IMR-90 (cell line): ENCODE measurements around the gene ACACA. TPM values are rescaled to one million over a fixed set of nuclear protein-coding genes. Genes with fewer than 3 reads are reported as not detected.
A peak's percentile ranks its signal among the peaks of the same experiment; 100 is the strongest.

Experiments
- ATAC-seq: fragments of 200-7000 bp; cut with Tn5 transposase; 2 replicates; pipeline ENCODE4 v1.9.1; 2020; ENCODE audit warnings: low read depth, mild to moderate bottlenecking, moderate library complexity
- BruUV-seq: library from RNA; stranded (reverse); fragments of 400-500 nt; replicated peaks from 2 replicates; lab custom pipeline; 2021; lab: Mats Ljungman, UMichigan
- CTCF ChIA-PET: fragments of 300-600 bp; formaldehyde crosslinking; extraction: SDS; loops from one replicate; lab custom pipeline; 2021; ENCODE audit warnings: antibody characterized with exemption; lab: Yijun Ruan, JAX
- POLR2A ChIA-PET: fragments of 300-600 bp; sonication (Branson Sonifier 250); formaldehyde crosslinking; loops from one replicate; lab custom pipeline; 2022; ENCODE audit warnings: antibody characterized with exemption; ENCODE audit not compliant: unreplicated experiment; lab: Charles Lee
- DNase-seq: peaks from one replicate; pipeline ENCODE4 v3.0.0; 2013
- H2AFZ ChIP-seq: replicated peaks from 2 replicates; pipeline ENCODE3; 2013; ENCODE audit warnings: low read length, mild to moderate bottlenecking; ENCODE audit not compliant: poor library complexity
- H2AK5ac ChIP-seq: 2 replicates; pipeline ENCODE4 v1.6.1; 2013; ENCODE audit warnings: low read depth, low read length, inconsistent platforms
- H2AK9ac ChIP-seq: replicated peaks from 2 replicates; pipeline ENCODE3; 2013; ENCODE audit warnings: mild to moderate bottlenecking, low read depth, low read length, moderate library complexity; ENCODE audit not compliant: poor library complexity
- H2BK120ac ChIP-seq: 2 replicates; pipeline ENCODE4 v1.6.1; 2013; ENCODE audit warnings: low read depth, low read length, inconsistent platforms
- H2BK15ac ChIP-seq: 3 replicates; pipeline ENCODE4 v1.6.1; 2013; ENCODE audit warnings: low read depth, low read length, inconsistent platforms
- H2BK20ac ChIP-seq: 2 replicates; pipeline ENCODE4 v1.6.1; 2013; ENCODE audit warnings: low read depth, mild to moderate bottlenecking, inconsistent platforms, low read length, moderate library complexity
- H2BK5ac ChIP-seq: 2 replicates; pipeline ENCODE4 v1.6.1; 2013; ENCODE audit warnings: mild to moderate bottlenecking, low read depth, low read length, inconsistent platforms; ENCODE audit not compliant: poor library complexity, severe bottlenecking
- H3K14ac ChIP-seq: replicated peaks from 2 replicates; pipeline ENCODE4 v1.6.1; 2013; ENCODE audit warnings: low read depth, low read length, inconsistent platforms
- H3K18ac ChIP-seq: 2 replicates; pipeline ENCODE4 v1.6.1; 2013; ENCODE audit warnings: low read depth, low read length, control low read depth
- H3K23ac ChIP-seq: 2 replicates; pipeline ENCODE4 v1.6.1; 2013; ENCODE audit warnings: low read depth, low read length, inconsistent platforms
- H3K27ac ChIP-seq: 2 replicates; pipeline ENCODE4 v1.5.1; 2013; ENCODE audit warnings: mild to moderate bottlenecking, control low read depth, low read length; ENCODE audit not compliant: insufficient read depth
- H3K27me3 ChIP-seq: 2 replicates; pipeline ENCODE4 v1.6.1; 2013; ENCODE audit warnings: low read length; ENCODE audit not compliant: control insufficient read depth, insufficient read depth
- H3K36me3 ChIP-seq: 2 replicates; pipeline ENCODE4 v1.6.1; 2013; ENCODE audit warnings: low read length, mixed read lengths; ENCODE audit not compliant: control insufficient read depth, insufficient read depth
- H3K4ac ChIP-seq: 2 replicates; pipeline ENCODE4 v1.6.1; 2013; ENCODE audit warnings: low read depth, low read length, inconsistent platforms
- H3K4me1 ChIP-seq: 2 replicates; pipeline ENCODE4 v1.6.1; 2013; ENCODE audit warnings: low read length, mixed read lengths; ENCODE audit not compliant: control insufficient read depth, insufficient read depth
- H3K4me2 ChIP-seq: 2 replicates; pipeline ENCODE4 v1.6.1; 2013; ENCODE audit warnings: low read depth, mild to moderate bottlenecking, control low read depth, low read length, moderate library complexity
- H3K4me3 ChIP-seq: 2 replicates; pipeline ENCODE4 v1.5.1; 2013; ENCODE audit warnings: low read depth, mild to moderate bottlenecking, control low read depth, low read length, moderate library complexity; ENCODE audit not compliant: insufficient read depth
- H3K56ac ChIP-seq: 2 replicates; pipeline ENCODE4 v1.6.1; 2013; ENCODE audit warnings: low read length, inconsistent platforms; ENCODE audit not compliant: insufficient read depth; ENCODE audit errors: extremely low read depth
- H3K79me1 ChIP-seq, 2 experiments: 2 replicates each; pipeline ENCODE4 v1.6.1; 2013; ENCODE audit warnings: low read length in 2 of 2, inconsistent platforms in 1 of 2, low read depth in 1 of 2
- H3K9ac ChIP-seq: 2 replicates; pipeline ENCODE4 v1.6.1; 2013; ENCODE audit warnings: low read depth, low read length, control low read depth
- H3K9me1 ChIP-seq: 2 replicates; pipeline ENCODE4 v1.6.1; 2013; ENCODE audit warnings: low read length, inconsistent platforms; ENCODE audit not compliant: insufficient read depth
- H3K9me3 ChIP-seq: 2 replicates; pipeline ENCODE4 v1.6.1; 2013; ENCODE audit warnings: low read length; ENCODE audit not compliant: control insufficient read depth, insufficient read depth
- H4K20me1 ChIP-seq: 2 replicates; pipeline ENCODE4 v1.6.1; 2013; ENCODE audit warnings: low read length, inconsistent platforms; ENCODE audit not compliant: insufficient read depth
- H4K5ac ChIP-seq: 2 replicates; pipeline ENCODE4 v1.6.1; 2013; ENCODE audit warnings: mild to moderate bottlenecking, low read depth, low read length, control low read depth
- H4K8ac ChIP-seq, 2 experiments: 2 replicates each; pipeline ENCODE4 v1.6.1; 2013; ENCODE audit warnings: low read depth in 2 of 2, low read length in 2 of 2, control low read depth in 1 of 2, inconsistent platforms in 1 of 2
- H4K91ac ChIP-seq: 2 replicates; pipeline ENCODE4 v1.6.1; 2013; ENCODE audit warnings: low read depth, low read length, inconsistent platforms; ENCODE audit not compliant: insufficient read depth
- MAFK ChIP-seq: IDR thresholded peaks from 2 replicates; pipeline ENCODE4 v1.6.1; 2012; ENCODE audit warnings: low read depth, low read length, improper control_type of control experiment
- RAD21 ChIP-seq: IDR thresholded peaks from 2 replicates; pipeline ENCODE4 v1.6.1; 2012; ENCODE audit warnings: low read length, improper control_type of control experiment
- RFX5 ChIP-seq: IDR thresholded peaks from 2 replicates; pipeline ENCODE4 v1.8.0; 2012; ENCODE audit warnings: low read depth, mild to moderate bottlenecking, low read length, moderate library complexity
- WGBS, 2 experiments: methylation state at CpG; one replicate each; pipeline versions ENCODE4 v1.1.5 to v1.1.7; 2013; ENCODE audit warnings: missing lambda C conversion rate in 2 of 2; ENCODE audit not compliant: insufficient read length in 1 of 2; ENCODE audit errors: extremely low coverage in 2 of 2; 5-methylcytosine and 5-hydroxymethylcytosine counted together
- dilution Hi-C: fragments of 300-500 bp; cut with HindIII; formaldehyde crosslinking; loops from one replicate; pipeline ENCODE4 v1.14.3; 2018; ENCODE audit warnings: low sequenced_read_pairs; ENCODE audit not compliant: unreplicated experiment
- in situ Hi-C: fragments of 300-500 bp; cut with MboI; formaldehyde crosslinking; loops from 3 replicates; pipeline ENCODE4 v1.14.3; 2019; ENCODE audit warnings: low sequenced_read_pairs, inconsistent platforms, mixed read lengths
- intact Hi-C: fragments of 100-400 bp; cut with micrococcal nuclease; formaldehyde crosslinking; loops from 2 replicates; pipeline ENCODE4 v1.10.0; 2022
- polyA plus RNA-seq, 3 experiments: library from polyadenylated mRNA; depleted of rRNA; stranded (reverse); fragments of >200 nt; gene quantifications; 2 replicates each; pipeline ENCODE4 v1.2.3, GENCODE V29; 2012; ENCODE audit warnings: low replicate concordance in 1 of 3
- total RNA-seq: library from RNA; depleted of rRNA; stranded (reverse); fragments of >200 nt; gene quantifications from 2 replicates; pipeline ENCODE4 v1.2.3, GENCODE V29; 2012
- TF ChIP-seq, protein P1 (sequence below): fragments of 150-350 bp; IDR thresholded peaks from 2 replicates; pipeline ENCODE4 v1.6.1; 2016; ENCODE audit warnings: low read depth, mild to moderate bottlenecking, low read length, moderate library complexity, borderline replicate concordance

ACACA gene
- total and polyA plus RNA-seq, 2 of the 4 experiments (the other 2 are of a cell fraction): 21.3 to 39.1 TPM

DNA sequence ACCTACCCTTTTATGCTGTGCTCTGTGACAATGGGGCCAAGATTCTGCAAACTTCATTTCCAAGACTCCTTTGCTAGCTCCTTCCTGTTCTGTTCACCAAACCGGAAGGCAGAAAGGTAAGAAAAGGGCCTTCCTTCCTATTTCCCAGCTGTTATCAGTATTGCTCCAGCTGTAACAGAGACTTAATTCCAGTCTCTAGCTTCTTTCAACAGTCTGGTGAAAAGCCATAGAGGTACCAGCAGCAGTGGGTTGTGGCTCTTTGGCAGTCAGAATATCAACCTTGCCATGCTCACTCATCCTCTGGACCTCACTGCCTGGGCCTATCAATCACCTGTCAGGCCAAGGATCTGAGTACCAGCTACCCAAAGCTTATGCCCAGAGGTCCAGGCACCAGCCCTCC is 120.2 kb downstream of the ACACA start:
- POLR2A ChIA-PET: interaction anchor here (0.5 kb wide), 1 partner anchor 694 kb away, joined by 3 read pairs; the partner anchor contains the start of gene DHRS11
- no peak for ATAC-seq
- Histone ChIP-seq H2AK5ac (no peak overlapping the region), H3K36me3 (peaks cover 3% of the 10 kb centered on the region; the same call in 1 of the 2 replicates), H3K27me3 (no peaks in the 10 kb centered on the region), H3K9me3 (no peaks in the 10 kb centered on the region), H3K23ac (no peak overlapping the region), H4K20me1 (peaks cover 3% of the 10 kb centered on the region; the same call in 1 of the 2 replicates), H2AK9ac (no peak overlapping the region), H3K27ac (no peak overlapping the region), H3K79me1 (peaks cover 6 to 17% of the 10 kb centered on the region in 2 experiments; a peak in 3 of 4 replicates), H2BK120ac (no peak overlapping the region), H3K9me1 (peaks cover 2% of the 10 kb centered on the region; the same call in 1 of the 2 replicates), H3K14ac (no peak overlapping the region), H3K9ac (no peak overlapping the region), H2BK20ac (no peak overlapping the region), H3K56ac (no peak overlapping the region), H4K91ac (no peak overlapping the region), H3K18ac (no peak overlapping the region), H2BK15ac (no peak overlapping the region), H2BK5ac (no peak overlapping the region), H3K4me1 (peaks cover 7% of the 10 kb centered on the region), H4K5ac (peak overlapping the region; percentile 2; the same call in 1 of the 2 replicates), H2AFZ (no peak overlapping the region), H3K4me2 (no peak overlapping the region), H3K4me3 (no peak overlapping the region), H4K8ac (no peak overlapping the region), H3K4ac (no peak overlapping the region)
- no CpG with 5 or more reads among the region's 1 CpG for WGBS, 2 experiments
- intact Hi-C loops: no loop called here
- dilution Hi-C loops: no loop called here
- TF ChIP-seq, protein P1, sequence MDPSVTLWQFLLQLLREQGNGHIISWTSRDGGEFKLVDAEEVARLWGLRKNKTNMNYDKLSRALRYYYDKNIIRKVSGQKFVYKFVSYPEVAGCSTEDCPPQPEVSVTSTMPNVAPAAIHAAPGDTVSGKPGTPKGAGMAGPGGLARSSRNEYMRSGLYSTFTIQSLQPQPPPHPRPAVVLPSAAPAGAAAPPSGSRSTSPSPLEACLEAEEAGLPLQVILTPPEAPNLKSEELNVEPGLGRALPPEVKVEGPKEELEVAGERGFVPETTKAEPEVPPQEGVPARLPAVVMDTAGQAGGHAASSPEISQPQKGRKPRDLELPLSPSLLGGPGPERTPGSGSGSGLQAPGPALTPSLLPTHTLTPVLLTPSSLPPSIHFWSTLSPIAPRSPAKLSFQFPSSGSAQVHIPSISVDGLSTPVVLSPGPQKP: no peak
- no peak for TF ChIP-seq RAD21
- TF ChIP-seq RFX5: no peak
- TF ChIP-seq MAFK: no peak
- DNase-seq: no peak
- in situ Hi-C loops: no loop called here
- CTCF ChIA-PET: interaction anchor here (1.2 kb wide), 1 partner anchor 13 kb away, joined by 4 read pairs; no protein-coding TSS in a partner anchor
- BruUV-seq: no TSS peak
